DND-41 (cell line): ENCODE results near the gene MUC5B.

ENCODE experiments used
- EZH2 ChIP-seq: IDR thresholded peaks from 3 replicates; pipeline ENCODE4 v1.6.1; 2012; ENCODE audit warnings: borderline replicate concordance, low read depth, mild to moderate bottlenecking, moderate library complexity, low read length, inconsistent platforms; ENCODE audit not compliant: severe bottlenecking
- TF ChIP-seq, protein P1 (sequence below): IDR thresholded peaks from 2 replicates; pipeline ENCODE4 v1.5.1; 2012; ENCODE audit warnings: borderline replicate concordance, low read length, moderate library complexity, mild to moderate bottlenecking; ENCODE audit not compliant: poor library complexity, severe bottlenecking; ENCODE audit errors: extremely low read depth

DNA sequence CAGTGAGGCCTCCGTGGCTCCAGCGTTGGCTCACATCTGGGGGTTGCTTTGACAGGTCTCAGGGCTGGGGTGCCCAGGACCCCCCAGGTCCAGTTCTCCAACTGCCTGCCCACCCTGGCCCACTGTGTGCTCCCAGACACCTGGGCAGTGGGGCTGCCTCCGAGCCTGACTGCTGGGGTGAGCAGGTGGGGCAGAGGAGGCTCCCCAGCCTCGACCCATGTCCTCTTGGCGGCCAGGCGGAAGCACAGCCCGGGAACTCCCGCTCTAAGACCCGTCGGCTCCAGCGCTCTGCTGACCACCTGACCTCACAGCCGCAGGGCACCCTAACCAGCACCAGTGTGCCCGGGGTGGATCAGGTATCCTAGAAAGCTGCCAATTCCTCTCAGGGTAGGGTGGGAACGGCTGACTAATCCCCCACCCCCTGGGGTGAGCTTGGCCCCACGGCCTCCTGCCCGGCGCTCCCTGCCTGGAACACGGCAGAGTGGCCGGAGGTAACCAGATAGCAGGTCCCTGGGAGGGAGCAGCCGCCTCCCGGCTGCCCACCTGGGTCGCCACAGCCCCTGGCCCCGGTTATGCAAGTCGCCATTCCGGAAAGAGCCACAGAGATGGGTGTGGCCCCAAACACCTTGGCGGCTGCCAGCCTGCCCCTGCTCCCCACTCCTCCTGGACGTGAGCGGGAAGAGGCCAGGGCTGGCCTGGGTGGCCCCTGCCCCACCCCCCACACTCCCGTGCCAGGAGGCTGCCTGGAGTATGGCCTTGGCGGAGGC lies 19.2 kb upstream of the MUC5B start:
- TF ChIP-seq, protein P1, sequence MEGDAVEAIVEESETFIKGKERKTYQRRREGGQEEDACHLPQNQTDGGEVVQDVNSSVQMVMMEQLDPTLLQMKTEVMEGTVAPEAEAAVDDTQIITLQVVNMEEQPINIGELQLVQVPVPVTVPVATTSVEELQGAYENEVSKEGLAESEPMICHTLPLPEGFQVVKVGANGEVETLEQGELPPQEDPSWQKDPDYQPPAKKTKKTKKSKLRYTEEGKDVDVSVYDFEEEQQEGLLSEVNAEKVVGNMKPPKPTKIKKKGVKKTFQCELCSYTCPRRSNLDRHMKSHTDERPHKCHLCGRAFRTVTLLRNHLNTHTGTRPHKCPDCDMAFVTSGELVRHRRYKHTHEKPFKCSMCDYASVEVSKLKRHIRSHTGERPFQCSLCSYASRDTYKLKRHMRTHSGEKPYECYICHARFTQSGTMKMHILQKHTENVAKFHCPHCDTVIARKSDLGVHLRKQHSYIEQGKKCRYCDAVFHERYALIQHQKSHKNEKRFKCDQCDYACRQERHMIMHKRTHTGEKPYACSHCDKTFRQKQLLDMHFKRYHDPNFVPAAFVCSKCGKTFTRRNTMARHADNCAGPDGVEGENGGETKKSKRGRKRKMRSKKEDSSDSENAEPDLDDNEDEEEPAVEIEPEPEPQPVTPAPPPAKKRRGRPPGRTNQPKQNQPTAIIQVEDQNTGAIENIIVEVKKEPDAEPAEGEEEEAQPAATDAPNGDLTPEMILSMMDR = no peak
- TF ChIP-seq EZH2 = no peak
